ENCODE measurements around the gene SLC2A13. TPM values are rescaled to one million over a fixed set of nuclear protein-coding genes. Genes with fewer than 3 reads are reported as not detected.
"Not testable (repeated sequence)": the region's sequence is repeated elsewhere in the genome, so short reads cannot be mapped to it uniquely, and the experiment has no call there.

The SLC2A13 gene
- total and polyA plus RNA-seq, 4 donors, result 3.2 to 21.4 (median 7.4) TPM

- Histone ChIP-seq H3K9me3 (ENCODE audit: control insufficient read depth in 4 of 4, insufficient read depth in 3 of 4, low read length in 3 of 4) (no peaks in the 10 kb centered on the region), H3K27me3 (ENCODE audit: control insufficient read depth in 3 of 3, insufficient read depth in 3 of 3, low read length in 2 of 3) (no peaks in the 10 kb centered on the region), H3K4me1 (ENCODE audit: control insufficient read depth in 5 of 5, insufficient read depth in 5 of 5, low read length in 5 of 5) (peaks cover 0 to 4% (median 0%) of the 10 kb centered on the region in 5 donors), H3K27ac (ENCODE audit: low read depth in 1 of 2, low read length in 1 of 2) (no peak overlapping the region), H3K9ac (ENCODE audit: insufficient read depth in 1 of 2, low read length in 2 of 2) (no peak overlapping the region), H3K4me3 (no peak overlapping the region), H3K36me3 (ENCODE audit: control insufficient read depth in 4 of 4, insufficient read depth in 4 of 4, low read length in 4 of 4) (no peaks in the 10 kb centered on the region)
- 76 to 92% methylated on average over 2 of the region's 2 CpGs for WGBS, 2 donors
- DNase-seq, result no peak
- no peak for ATAC-seq (ENCODE audit: insufficient read depth, low FRiP score)
- TF ChIP-seq CTCF (IDR thresholded peaks at IDR 0.05; ENCODE audit: control extremely low read depth, extremely low read depth), result no peak
These were observed 203.1 kb downstream of the SLC2A13 start for GRCh38 chr12:39902821-39903220.

DNA sequence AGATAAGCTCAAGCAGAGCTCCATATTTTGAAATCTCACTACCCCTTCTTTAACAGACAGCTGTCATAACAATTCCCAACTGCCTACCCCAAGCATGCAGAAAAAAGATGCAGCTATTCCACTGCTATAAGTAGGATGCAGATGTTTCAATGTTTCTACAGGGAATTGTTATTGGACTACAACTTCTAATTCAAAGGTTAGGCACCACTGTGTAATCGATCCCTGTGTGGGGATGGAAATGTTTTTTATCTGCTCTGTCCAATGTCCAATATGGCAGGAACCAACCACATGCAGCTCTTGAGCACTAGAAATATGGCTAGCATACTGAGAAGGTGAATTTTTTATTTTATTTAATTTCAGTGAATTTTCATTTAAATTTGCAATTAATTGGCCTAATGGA is 208.6 kb downstream of the SLC2A13 start:
- H3K36me3 ChIP-seq (ENCODE audit: control insufficient read depth in 4 of 4, insufficient read depth in 4 of 4, low read length in 4 of 4), result no peaks in the 10 kb centered on the region
- no peak for ATAC-seq (ENCODE audit: insufficient read depth, low FRiP score)
- H3K27me3 ChIP-seq (ENCODE audit: control insufficient read depth in 3 of 3, insufficient read depth in 3 of 3, low read length in 2 of 3), result no peaks in the 10 kb centered on the region
- no peak overlapping the region for H3K27ac ChIP-seq (ENCODE audit: low read depth in 1 of 2, low read length in 1 of 2)
- WGBS, 2 donors, result 92 to 96% methylated on average over 1 of the region's 1 CpG
- H3K9ac ChIP-seq (ENCODE audit: insufficient read depth in 1 of 2, low read length in 2 of 2), result no peak overlapping the region
- H3K9me3 ChIP-seq (ENCODE audit: control insufficient read depth in 4 of 4, insufficient read depth in 3 of 4, low read length in 3 of 4), result no peaks in the 10 kb centered on the region
- no peak for DNase-seq
- no peaks in the 10 kb centered on the region for H3K4me1 ChIP-seq (ENCODE audit: control insufficient read depth in 5 of 5, insufficient read depth in 5 of 5, low read length in 5 of 5)
- no peak overlapping the region for H3K4me3 ChIP-seq
- TF ChIP-seq CTCF (IDR thresholded peaks at IDR 0.05; ENCODE audit: control extremely low read depth, extremely low read depth), result no peak

- not testable (repeated sequence) for H3K4me1 ChIP-seq (ENCODE audit: control insufficient read depth in 5 of 5, insufficient read depth in 5 of 5, low read length in 5 of 5); H3K9ac ChIP-seq (ENCODE audit: insufficient read depth in 1 of 2, low read length in 2 of 2); DNase-seq; H3K4me3 ChIP-seq; H3K9me3 ChIP-seq (ENCODE audit: control insufficient read depth in 4 of 4, insufficient read depth in 3 of 4, low read length in 3 of 4); ATAC-seq (ENCODE audit: insufficient read depth, low FRiP score); H3K36me3 ChIP-seq (ENCODE audit: control insufficient read depth in 4 of 4, insufficient read depth in 4 of 4, low read length in 4 of 4); H3K27me3 ChIP-seq (ENCODE audit: control insufficient read depth in 3 of 3, insufficient read depth in 3 of 3, low read length in 2 of 3); H3K27ac ChIP-seq (ENCODE audit: low read depth in 1 of 2, low read length in 1 of 2)
- WGBS, 2 donors, result 94% methylated on average over 6 of the region's 6 CpGs
These were observed 212.5 kb downstream of the SLC2A13 start for GRCh38 chr12:39893388-39893787.

DNA sequence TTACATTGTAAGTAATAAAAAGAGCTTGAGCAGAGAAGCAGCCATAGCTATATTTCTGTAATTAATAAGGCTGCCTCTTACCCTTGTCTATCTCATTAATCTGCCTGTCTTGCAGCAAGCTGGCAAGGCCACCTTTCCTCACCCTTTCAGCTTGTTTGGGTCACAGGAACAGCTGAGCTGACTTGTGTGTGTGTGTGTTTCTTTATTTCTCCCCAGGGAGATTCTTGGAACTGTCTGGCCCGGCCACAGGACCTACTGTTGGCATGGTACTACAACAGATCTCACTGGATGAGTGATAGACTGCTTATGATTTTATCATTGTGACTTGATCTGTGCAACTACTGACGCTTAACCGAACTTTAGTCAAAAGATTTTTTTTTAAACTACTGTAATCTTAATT is 213.7 kb downstream of the SLC2A13 start:
- 80 to 87% methylated on average over 3 of the region's 3 CpGs for WGBS, 2 donors
- H3K9me3 ChIP-seq (ENCODE audit: control insufficient read depth in 4 of 4, insufficient read depth in 3 of 4, low read length in 3 of 4), result no peaks in the 10 kb centered on the region
- no peak overlapping the region for H3K4me3 ChIP-seq
- no peaks in the 10 kb centered on the region for H3K4me1 ChIP-seq (ENCODE audit: control insufficient read depth in 5 of 5, insufficient read depth in 5 of 5, low read length in 5 of 5)
- DNase-seq (no peak), ATAC-seq (ENCODE audit: insufficient read depth, low FRiP score) (no peak)
- H3K36me3 ChIP-seq (ENCODE audit: control insufficient read depth in 4 of 4, insufficient read depth in 4 of 4, low read length in 4 of 4), result no peaks in the 10 kb centered on the region
- H3K9ac ChIP-seq (ENCODE audit: insufficient read depth in 1 of 2, low read length in 2 of 2), result no peak overlapping the region
- no peak for TF ChIP-seq CTCF (IDR thresholded peaks at IDR 0.05; ENCODE audit: control extremely low read depth, extremely low read depth)
- no peak overlapping the region for H3K27ac ChIP-seq (ENCODE audit: low read depth in 1 of 2, low read length in 1 of 2)
- H3K27me3 ChIP-seq (ENCODE audit: control insufficient read depth in 3 of 3, insufficient read depth in 3 of 3, low read length in 2 of 3), result no peaks in the 10 kb centered on the region

Measured in lung (tissue), 12 donors.